Endometrial microvascular endothelial cells (primary cell): Measurements from ENCODE around the gene TROAP. TPM values are rescaled to one million over a fixed set of nuclear protein-coding genes. Genes with fewer than 3 reads are reported as not detected.

Source experiments
- in situ Hi-C: cut with HindIII; loops from 2 replicates; pipeline ENCODE4 v1.10.0; 2017; ENCODE audit warnings: low sequenced_read_pairs, low pct_unique_long_range_greater_than_20kb; ENCODE audit errors: inconsistent ontology term
- total RNA-seq: library from RNA; depleted of rRNA; stranded (reverse); fragments of >200 nt; gene quantifications from one replicate; pipeline ENCODE4 v1.2.3, GENCODE V29; 2015; ENCODE audit errors: inconsistent ontology term

TROAP gene
- total RNA-seq, 1 donor from 2014 or later = 32.7 TPM

DNA sequence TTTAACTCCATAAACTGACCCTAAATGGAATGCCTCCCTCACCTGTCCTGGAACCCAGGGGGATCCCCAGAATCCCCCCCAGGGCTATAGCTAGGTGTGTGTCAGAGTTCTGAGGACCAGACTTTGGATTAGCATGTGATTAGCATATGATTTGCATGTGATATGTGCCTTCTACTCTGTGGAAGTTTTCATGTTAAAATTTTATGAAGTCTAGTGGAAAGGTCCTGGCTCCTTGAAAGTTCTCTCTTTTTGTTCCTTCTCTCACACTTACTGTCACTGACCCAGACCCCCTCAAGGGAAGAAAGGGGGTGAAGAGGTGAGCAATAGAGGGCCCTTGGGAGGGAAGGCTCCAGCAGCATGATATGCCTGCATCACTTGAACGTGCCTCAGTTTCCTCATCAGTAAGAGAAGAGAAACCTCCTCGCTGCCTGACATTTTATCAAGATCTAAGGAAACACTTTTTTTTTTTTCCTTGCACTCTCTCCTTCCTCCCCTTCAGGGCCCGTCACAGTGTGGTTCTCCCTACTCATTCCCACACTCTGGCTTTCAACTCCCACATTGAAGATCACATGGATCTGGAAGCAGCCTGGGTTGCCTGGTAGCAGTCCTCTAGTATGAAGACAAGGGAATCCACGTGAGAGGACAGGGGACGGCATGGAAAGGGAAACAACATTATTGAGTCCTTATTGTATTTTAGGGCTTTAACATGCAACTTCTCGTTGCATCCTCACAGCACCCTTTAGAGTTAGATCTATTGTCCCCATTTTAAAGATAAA is 17.2 kb downstream of the TROAP start:
- in situ Hi-C loops = no loop called here

DNA sequence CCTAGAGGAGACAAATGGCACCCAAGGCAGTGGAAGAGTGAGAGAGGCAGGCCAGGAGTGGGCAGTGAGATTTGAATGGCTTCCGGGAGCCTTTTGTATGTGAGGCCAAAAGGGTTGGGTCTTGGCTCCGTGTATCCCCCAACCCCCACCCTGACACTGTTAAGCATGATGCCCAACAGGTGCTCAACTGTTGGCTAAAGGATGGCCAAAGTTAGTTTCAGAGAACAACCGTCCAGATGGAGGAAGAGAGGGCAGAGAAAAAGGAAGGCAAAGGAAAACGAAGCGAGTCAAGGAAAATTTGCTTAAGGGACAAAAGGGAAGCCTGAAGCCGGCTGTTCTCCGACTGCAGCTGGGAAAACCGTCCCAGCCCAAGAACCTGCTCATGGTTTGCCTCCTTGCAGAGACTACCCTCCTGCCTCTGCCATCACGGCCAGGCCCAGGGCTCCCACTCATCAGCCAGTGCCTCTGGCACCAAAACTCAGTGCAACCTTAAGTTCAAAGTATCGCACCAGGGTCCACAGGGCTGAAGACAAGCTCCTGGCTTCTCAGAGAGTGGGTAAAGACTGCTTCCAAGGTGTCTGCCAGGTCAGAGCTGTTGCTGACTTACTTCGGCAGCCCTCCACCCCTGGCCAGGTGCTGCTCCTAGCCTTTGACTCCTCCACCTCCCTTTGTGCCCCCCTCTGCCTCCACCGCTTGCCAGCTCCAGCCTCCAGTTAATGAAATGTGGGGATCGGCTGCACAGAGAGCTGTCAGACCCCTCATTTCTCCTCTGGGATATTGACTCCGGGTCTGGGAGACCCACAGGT is 18.1 kb downstream of the TROAP start:
- in situ Hi-C loops = no loop called here

DNA sequence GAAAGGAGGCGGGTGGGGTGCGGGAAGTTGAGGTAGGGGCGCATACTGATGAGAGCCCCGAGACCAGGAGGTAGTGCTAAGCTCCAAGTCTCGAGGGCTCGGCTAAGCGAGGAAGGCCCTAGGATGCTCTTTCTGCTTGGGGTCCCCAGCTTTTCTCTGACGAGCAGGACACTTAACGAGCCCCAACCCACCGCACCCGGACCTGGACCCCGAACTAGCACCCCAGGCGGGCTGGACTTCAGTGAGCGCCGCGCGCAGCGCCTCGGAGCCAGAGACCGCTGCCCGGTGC is 18.7 kb downstream of the TROAP start:
- in situ Hi-C loops = no loop called here

GRCh38 chr12:49342066-49342913 is 19.2 kb downstream of the TROAP start:
- in situ Hi-C loops = no loop called here

DNA sequence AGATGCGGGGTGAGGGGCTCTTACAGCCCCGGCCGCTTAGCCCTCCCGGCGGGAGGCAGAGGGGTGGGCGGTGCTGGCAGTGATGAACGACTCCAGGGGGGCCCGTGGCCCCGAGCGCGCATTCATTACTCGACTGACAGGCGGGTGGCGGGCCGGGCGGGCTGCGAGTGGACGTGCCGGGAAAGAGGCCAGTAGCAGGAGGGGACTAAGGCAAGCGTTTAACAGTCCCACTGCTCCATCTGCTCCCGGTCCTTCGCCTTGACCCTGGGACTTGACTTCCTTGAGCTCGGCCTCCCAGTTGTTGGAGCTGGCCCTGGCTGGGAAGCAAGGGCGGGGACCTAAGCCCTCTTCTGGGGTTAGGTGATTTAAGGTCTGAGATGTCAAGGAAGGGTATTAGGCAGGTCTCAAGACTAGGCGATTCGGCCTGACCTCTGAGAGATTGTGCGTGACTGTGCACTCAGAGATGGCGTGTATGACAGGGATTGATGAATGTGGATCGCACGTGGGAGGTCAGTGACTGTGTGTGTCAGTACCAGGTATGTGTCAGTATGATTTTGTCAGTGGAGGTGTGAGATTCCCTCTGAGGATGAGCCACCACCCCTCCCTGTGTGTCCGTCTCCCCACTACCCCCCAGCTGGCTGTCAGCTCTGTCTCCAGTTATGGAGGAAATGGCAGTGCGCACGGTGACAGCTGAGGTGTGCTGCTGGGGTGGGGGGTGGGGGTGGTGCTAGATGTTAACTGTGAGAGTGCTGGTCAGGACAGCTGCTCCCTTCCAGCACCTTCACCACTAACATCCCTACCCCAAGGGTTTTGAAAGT is 20.1 kb downstream of the TROAP start:
- in situ Hi-C loops = no loop called here

GRCh38 chr12:49344486-49345050 is 21.5 kb downstream of the TROAP start:
- in situ Hi-C loops = no loop called here

DNA sequence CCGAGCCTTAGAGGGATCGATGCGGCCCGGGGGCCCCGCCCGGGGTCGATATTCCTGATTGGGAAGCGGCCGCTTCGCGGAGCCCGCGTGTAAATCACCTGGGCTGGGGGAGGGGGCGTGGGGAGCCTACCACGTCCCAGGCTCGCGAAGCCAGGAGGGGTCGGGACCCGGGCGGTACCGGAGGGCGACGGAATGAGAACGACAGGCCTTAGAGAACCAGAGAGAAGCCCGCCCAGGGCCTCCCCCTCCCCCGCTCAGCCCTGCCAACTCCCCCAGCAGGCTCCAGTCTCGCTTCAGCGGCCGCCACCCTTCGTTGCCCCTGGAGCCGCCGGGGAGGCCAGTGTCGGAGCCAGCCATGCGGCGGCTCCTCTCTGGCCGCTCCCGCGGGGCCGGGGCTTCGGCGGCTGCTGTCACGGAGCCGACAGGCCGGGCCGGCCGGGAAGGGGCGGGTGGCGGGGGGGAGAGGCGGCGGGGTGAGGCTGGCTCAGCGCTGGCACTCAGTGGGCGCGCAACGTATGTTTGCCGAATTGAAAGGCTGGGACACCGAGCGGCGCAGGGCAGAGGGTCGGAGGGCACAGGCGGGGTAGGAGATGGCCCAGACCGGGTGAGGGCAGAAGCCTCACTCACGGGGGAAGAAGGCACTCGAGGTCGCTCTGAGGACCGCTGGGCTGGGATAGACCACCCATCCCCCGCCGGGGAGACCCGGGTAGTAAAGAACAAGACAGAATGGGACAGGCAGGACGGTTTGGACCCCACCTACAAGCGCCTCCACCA is 22.2 kb downstream of the TROAP start:
- in situ Hi-C loops = no loop called here

GRCh38 chr12:49345825-49346658 is 23.0 kb downstream of the TROAP start:
- in situ Hi-C loops = no loop called here

GRCh38 chr12:49346659-49347310 is 23.7 kb downstream of the TROAP start, which contains the start of gene DNAJC22:
DNAJC22 (plus strand) TSS chr12:49346888; CDS start chr12:49348873, 1,985 bp downstream.
- in situ Hi-C loops = no loop called here

GRCh38 chr12:49347311-49348193 is 24.5 kb downstream of the TROAP start:
- in situ Hi-C loops = no loop called here

GRCh38 chr12:49348781-49349180 is 25.7 kb downstream of the TROAP start:
- in situ Hi-C loops = no loop called here

GRCh38 chr12:49349266-49349665 is 26.2 kb downstream of the TROAP start:
- in situ Hi-C loops = no loop called here

GRCh38 chr12:49352351-49352750 is 29.3 kb downstream of the TROAP start:
- in situ Hi-C loops = no loop called here

GRCh38 chr12:49355913-49356312 is 32.9 kb downstream of the TROAP start:
- in situ Hi-C loops = no loop called here

- in situ Hi-C loops = no loop called here
Measured at GRCh38 chr12:49357103-49357678, 34.1 kb downstream of the TROAP start.
